Gastrocnemius medialis (tissue), 4 donors: ENCODE results near the gene HNRNPU.
A peak's percentile ranks its signal among the peaks of the same experiment; 100 is the strongest.

Experiments used
- POLR2A ChIP-seq, 2 donors: fragments of 450-650 bp; IDR thresholded peaks; one replicate each; pipeline ENCODE4 v1.6.1; 2017; ENCODE audit warnings: antibody characterized with exemption in 2 of 2, mild to moderate bottlenecking in 2 of 2, moderate library complexity in 2 of 2
- TF ChIP-seq, protein P1 (sequence below), 5 experiments: fragments of 450-650 bp in 3 of 5; fragments of 200-600 bp in 2 of 5; sonication (generic) in 2 of 5; IDR thresholded peaks in 4 of 5; conservative IDR thresholded peaks in 1 of 5; 1 replicate in 4 of 5; 2 replicates in 1 of 5; pipeline ENCODE4 v1.5.1; 2016 to 2019; ENCODE audit warnings: antibody characterized with exemption in 5 of 5, mild to moderate bottlenecking in 3 of 5, moderate library complexity in 3 of 5

DNA sequence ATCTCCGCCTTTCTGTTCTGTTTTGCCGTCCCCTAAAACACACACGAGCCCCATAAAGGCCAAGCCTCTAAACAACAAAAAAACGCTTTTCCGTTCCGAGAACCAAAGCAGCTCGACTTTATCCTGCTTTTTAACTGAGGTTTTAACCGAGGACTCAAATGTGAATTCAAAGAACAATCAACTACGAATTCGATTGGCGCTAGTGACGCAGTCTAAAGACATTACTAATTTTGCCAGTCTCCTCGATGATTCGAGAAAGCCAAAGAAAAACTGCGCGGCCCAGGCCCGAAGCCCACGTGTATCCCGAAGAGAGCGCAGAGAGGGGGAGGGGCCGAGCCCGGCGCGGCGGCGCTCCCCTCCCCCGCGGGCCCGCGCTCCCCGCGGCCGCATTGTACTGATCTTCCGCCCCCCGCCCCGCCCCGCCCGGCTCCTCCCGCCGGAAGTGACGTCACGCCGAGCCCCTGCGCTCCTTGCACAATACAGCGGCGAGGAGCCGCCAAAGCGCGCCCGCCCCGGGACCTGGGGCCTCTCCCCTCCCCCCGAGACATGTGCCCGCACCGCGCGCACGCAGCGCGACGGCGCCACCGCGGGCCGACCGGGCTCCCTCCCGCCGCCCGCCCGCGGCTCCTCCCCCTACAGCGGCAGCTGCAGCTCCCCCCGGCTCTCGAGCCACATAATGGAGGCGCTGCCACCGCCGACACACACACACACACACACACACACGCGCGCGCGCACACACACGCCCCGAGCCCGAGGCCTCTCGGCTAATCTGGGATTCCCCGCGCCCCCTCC is 1.4 kb downstream of the HNRNPU start:
- TF ChIP-seq, protein P1, sequence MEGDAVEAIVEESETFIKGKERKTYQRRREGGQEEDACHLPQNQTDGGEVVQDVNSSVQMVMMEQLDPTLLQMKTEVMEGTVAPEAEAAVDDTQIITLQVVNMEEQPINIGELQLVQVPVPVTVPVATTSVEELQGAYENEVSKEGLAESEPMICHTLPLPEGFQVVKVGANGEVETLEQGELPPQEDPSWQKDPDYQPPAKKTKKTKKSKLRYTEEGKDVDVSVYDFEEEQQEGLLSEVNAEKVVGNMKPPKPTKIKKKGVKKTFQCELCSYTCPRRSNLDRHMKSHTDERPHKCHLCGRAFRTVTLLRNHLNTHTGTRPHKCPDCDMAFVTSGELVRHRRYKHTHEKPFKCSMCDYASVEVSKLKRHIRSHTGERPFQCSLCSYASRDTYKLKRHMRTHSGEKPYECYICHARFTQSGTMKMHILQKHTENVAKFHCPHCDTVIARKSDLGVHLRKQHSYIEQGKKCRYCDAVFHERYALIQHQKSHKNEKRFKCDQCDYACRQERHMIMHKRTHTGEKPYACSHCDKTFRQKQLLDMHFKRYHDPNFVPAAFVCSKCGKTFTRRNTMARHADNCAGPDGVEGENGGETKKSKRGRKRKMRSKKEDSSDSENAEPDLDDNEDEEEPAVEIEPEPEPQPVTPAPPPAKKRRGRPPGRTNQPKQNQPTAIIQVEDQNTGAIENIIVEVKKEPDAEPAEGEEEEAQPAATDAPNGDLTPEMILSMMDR (IDR thresholded peaks at IDR 0.05 in 4 of 5, conservative IDR thresholded peaks at IDR 0.05 in 1 of 5), result no peak
- TF ChIP-seq POLR2A (IDR thresholded peaks at IDR 0.05), result peak; percentile 77 to 80
